GM19240 (cell line): ENCODE measurements around the gene IFNGR1.

Source experiments
- DNase-seq: peaks from one replicate; pipeline ENCODE4 v3.0.0; 2011; ENCODE audit warnings: low spot score; ENCODE audit not compliant: insufficient read length

Gene IFNGR1

DNA sequence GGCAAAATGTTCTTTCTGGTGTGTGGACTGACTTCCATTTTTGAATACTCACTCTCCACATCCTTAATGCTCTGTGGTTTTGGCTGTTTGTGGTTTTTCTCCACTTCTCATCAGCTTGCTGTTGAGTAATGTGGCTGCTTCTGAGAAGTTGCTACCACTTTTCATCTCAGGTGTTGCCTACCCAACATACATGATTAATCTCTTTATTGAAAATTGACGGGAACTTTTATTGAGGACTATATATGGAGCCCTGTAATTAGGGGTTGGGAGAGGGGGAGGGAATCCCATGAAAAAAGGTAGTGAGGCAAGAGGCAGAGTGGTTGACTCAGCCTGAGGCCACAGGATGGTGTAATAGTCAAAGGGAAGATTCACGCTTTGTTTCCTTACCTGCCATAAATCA, 63.4 kb downstream of the IFNGR1 start:
- DNase-seq, result no peak

DNA sequence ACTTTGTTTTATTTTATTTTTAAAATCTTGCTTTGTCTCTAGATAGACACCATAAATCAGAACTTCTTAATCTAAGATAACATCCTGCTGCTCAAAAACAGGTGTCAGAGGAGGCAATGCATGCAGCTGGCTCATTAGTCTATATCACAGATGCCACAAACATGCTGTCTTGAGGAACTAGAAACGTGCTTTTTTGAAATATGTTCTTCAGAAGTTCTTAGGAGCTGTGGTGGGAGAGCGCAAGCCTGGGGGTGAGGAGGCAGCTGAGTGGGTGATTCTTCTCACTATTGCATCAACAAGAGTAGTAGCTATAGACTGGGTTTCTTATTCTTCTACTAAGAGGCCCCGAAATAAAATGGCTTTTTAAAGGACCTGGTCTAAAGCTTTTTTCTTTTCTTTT, 69.1 kb downstream of the IFNGR1 start:
- no peak for DNase-seq

DNA sequence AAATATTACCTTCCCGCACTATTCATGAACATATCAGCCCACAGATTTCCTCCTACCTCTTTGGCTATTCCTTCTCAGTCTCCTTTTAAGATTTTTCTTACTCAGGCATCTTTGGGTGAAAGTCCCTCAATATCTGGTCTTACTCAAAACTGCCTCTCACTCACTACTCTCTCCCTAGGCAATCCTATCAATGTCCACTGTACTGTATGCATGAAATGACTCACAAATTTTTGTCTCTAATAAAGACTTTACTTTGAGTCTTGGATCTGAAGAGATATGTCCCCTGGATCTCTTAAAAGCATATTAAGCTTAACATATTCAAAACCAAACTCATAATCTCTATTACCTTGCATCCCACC, 70.2 kb downstream of the IFNGR1 start:
- DNase-seq, result no peak

DNA sequence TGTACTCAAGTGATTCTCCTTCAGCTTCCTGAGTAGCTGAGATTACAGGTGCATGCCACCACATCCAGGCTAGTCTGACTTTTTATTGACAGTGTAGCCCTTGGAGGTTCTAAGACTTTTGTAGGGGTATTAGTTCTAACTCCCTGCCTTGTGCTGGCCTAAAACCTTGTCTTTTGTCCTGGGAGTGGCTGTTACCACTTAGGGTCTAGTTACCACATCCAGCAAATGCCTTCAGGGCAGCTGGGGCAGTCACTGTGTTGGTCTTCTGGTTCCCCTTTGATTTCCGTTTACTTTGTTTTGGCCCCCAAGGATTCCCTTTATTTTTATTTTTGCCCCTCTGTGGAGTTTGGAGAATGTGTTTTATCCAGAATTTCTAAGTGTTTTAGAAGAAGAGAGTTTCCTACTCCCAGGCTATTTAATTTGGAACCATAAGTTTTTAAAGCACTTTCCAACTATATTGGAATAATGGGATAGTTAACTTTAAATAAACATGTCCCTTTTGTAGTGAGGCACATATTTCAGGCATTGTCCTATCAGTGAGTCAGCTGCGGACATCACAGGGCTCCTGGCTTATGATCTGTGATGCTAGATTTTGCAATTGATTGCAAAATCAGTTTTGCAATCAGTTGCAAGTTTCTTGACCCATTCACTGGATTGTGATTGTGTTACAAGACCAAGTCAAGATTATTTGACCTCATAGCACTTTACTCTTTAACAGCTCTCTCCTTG, 70.7 kb downstream of the IFNGR1 start:
- DNase-seq, result no peak
